ENCODE measurements around the gene NID1.

DNA sequence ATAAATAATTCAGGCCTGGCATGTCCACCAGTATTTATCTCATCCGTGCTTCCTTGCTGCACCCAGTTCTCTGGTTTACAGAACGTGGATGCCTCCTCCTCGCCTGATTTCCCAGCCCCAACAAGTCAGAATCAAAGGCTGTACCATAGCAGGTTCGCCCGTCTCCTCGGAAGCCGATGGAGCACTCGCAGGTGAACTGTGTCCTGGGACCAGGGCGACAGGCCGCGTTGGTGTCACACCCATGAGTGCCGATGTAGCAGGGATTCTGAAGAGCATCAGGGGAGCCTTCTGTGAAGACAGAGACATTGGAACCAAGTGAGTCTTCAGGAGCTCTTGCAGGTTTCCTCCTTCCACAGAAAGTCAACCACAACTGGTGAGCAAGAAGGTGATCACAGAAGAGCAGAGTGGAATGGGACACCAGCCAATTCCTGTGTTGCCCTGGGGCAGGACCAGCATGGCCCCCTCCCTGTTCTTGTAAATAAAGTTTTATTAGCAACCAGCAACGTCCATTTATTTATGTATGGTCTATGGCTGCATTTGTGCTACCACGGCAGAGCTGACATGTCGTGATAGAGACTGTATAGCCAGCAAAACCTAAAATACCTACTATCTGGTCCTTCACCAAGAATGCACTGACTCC, 40.8 kb downstream of the NID1 start:
- TF ChIP-seq, protein P1, sequence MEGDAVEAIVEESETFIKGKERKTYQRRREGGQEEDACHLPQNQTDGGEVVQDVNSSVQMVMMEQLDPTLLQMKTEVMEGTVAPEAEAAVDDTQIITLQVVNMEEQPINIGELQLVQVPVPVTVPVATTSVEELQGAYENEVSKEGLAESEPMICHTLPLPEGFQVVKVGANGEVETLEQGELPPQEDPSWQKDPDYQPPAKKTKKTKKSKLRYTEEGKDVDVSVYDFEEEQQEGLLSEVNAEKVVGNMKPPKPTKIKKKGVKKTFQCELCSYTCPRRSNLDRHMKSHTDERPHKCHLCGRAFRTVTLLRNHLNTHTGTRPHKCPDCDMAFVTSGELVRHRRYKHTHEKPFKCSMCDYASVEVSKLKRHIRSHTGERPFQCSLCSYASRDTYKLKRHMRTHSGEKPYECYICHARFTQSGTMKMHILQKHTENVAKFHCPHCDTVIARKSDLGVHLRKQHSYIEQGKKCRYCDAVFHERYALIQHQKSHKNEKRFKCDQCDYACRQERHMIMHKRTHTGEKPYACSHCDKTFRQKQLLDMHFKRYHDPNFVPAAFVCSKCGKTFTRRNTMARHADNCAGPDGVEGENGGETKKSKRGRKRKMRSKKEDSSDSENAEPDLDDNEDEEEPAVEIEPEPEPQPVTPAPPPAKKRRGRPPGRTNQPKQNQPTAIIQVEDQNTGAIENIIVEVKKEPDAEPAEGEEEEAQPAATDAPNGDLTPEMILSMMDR (IDR thresholded peaks at IDR 0.05), result no peak
- no peak for TF ChIP-seq POLR2A (IDR thresholded peaks at IDR 0.05)
